ENCODE results near the gene FLT4.

GRCh38 chr5:180553530-180553929, 95.9 kb downstream of the FLT4 start:
- TF ChIP-seq, protein P1, sequence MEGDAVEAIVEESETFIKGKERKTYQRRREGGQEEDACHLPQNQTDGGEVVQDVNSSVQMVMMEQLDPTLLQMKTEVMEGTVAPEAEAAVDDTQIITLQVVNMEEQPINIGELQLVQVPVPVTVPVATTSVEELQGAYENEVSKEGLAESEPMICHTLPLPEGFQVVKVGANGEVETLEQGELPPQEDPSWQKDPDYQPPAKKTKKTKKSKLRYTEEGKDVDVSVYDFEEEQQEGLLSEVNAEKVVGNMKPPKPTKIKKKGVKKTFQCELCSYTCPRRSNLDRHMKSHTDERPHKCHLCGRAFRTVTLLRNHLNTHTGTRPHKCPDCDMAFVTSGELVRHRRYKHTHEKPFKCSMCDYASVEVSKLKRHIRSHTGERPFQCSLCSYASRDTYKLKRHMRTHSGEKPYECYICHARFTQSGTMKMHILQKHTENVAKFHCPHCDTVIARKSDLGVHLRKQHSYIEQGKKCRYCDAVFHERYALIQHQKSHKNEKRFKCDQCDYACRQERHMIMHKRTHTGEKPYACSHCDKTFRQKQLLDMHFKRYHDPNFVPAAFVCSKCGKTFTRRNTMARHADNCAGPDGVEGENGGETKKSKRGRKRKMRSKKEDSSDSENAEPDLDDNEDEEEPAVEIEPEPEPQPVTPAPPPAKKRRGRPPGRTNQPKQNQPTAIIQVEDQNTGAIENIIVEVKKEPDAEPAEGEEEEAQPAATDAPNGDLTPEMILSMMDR (IDR thresholded peaks at IDR 0.05) = no peak
- TF ChIP-seq POLR2A (IDR thresholded peaks at IDR 0.05) = no peak
- TF ChIP-seq POLR2AphosphoS5 (IDR thresholded peaks at IDR 0.05) = no peak
